ENCODE data around the gene CCNL2.

- TF ChIP-seq ZNF350 (tag by site-specific recombination; IDR thresholded peaks at IDR 0.05) (no peak), OSR2 (tag by site-specific recombination; IDR thresholded peaks at IDR 0.05) (no peak), CTCF (tag by site-specific recombination; IDR thresholded peaks at IDR 0.05) (no peak), REST (tag by site-specific recombination; IDR thresholded peaks at IDR 0.05) (no peak), ZBTB21 (tag by site-specific recombination; IDR thresholded peaks at IDR 0.05) (no peak), ZNF530 (tag by site-specific recombination; IDR thresholded peaks at IDR 0.05; ENCODE audit: low read depth) (no peak)
Measured at GRCh38 chr1:1435106-1435903, 36.2 kb upstream of the CCNL2 start, which contains the start of gene VWA1.
